HEK293 (cell line): Measurements from ENCODE around the gene FCER2.

Experiments used
- CTCF ChIA-PET: fragments of 350-600 bp; formaldehyde crosslinking; extraction: SDS; loops from one replicate; lab custom pipeline; 2021; ENCODE audit warnings: antibody characterized with exemption; lab: Yijun Ruan, JAX
- POLR2A ChIA-PET: fragments of 300-600 bp; formaldehyde crosslinking; extraction: SDS; loops from one replicate; lab custom pipeline; 2020; ENCODE audit warnings: antibody characterized with exemption, inconsistent platforms; lab: Yijun Ruan, JAX
- H3K27ac ChIP-seq: fragments of 200-500 bp; sonication (Bioruptor generic); 2 replicates; pipeline ENCODE4 v1.5.1; 2014; ENCODE audit warnings: low read depth, low read length, control low read depth, inconsistent platforms; ENCODE audit errors: extremely low read depth
- H3K36me3 ChIP-seq, 2 experiments: fragments of 200-500 bp in 1 of 2; sonication (Bioruptor generic) in 1 of 2; 1 replicate in 1 of 2; 2 replicates in 1 of 2; pipeline ENCODE4 v1.5.1; 2014 to 2017; ENCODE audit warnings: inconsistent platforms in 2 of 2, low read length in 2 of 2; ENCODE audit not compliant: control insufficient read depth in 2 of 2, insufficient read depth in 1 of 2
- H3K4me1 ChIP-seq: fragments of 200-500 bp; sonication (Bioruptor generic); 2 replicates; pipeline ENCODE4 v1.5.1; 2014; ENCODE audit warnings: mild to moderate bottlenecking, low read length, inconsistent platforms; ENCODE audit not compliant: control insufficient read depth, insufficient read depth
- H3K4me3 ChIP-seq: 2 replicates; pipeline ENCODE4 v1.5.1; 2011; ENCODE audit warnings: low read depth, mild to moderate bottlenecking, control low read depth, low read length, moderate library complexity
- H3K9me3 ChIP-seq: fragments of 200-500 bp; sonication (Bioruptor generic); 2 replicates; pipeline ENCODE4 v1.5.1; 2014; ENCODE audit warnings: low read depth, low read length, inconsistent platforms; ENCODE audit not compliant: control insufficient read depth, insufficient read depth
- AEBP2 ChIP-seq: fragments of 450-650 bp; formaldehyde crosslinking; IDR thresholded peaks from 2 replicates; pipeline ENCODE4 v1.5.1; 2016; ENCODE audit warnings: missing biosample characterization, missing genetic modification characterization, borderline replicate concordance
- ATF2 ChIP-seq: fragments of 450-650 bp; formaldehyde crosslinking; IDR thresholded peaks from 2 replicates; pipeline ENCODE4 v1.5.1; 2016; ENCODE audit warnings: missing biosample characterization, missing genetic modification characterization, low read depth
- GLI4 ChIP-seq: fragments of 450-650 bp; formaldehyde crosslinking; IDR thresholded peaks from 2 replicates; pipeline ENCODE4 v1.5.1; 2016; ENCODE audit warnings: missing biosample characterization, missing genetic modification characterization
- KLF9 ChIP-seq: fragments of 450-650 bp; formaldehyde crosslinking; IDR thresholded peaks from 2 replicates; pipeline ENCODE4 v1.5.1; 2016; ENCODE audit warnings: missing biosample characterization, missing genetic modification characterization, low read depth
- SP3 ChIP-seq: fragments of 450-650 bp; formaldehyde crosslinking; IDR thresholded peaks from 2 replicates; pipeline ENCODE4 v1.5.1; 2016; ENCODE audit warnings: missing biosample characterization, missing genetic modification characterization
- TCF7L2 ChIP-seq: IDR thresholded peaks from 2 replicates; pipeline ENCODE4 v1.6.1; 2011; ENCODE audit warnings: low read depth, mild to moderate bottlenecking, inconsistent platforms, low read length, moderate library complexity, borderline replicate concordance
- ZEB2 ChIP-seq: fragments of 450-650 bp; formaldehyde crosslinking; IDR thresholded peaks from 2 replicates; pipeline ENCODE4 v1.5.1; 2016; ENCODE audit warnings: missing biosample characterization, missing genetic modification characterization
- ZFP37 ChIP-seq: fragments of 450-650 bp; formaldehyde crosslinking; IDR thresholded peaks from 2 replicates; pipeline ENCODE4 v1.5.1; 2016; ENCODE audit warnings: missing biosample characterization, missing genetic modification characterization
- ZNF10 ChIP-seq: fragments of 450-650 bp; formaldehyde crosslinking; IDR thresholded peaks from 2 replicates; pipeline ENCODE4 v1.5.1; 2017; ENCODE audit warnings: missing biosample characterization, missing genetic modification characterization
- ZNF148 ChIP-seq: fragments of 450-650 bp; formaldehyde crosslinking; IDR thresholded peaks from 2 replicates; pipeline ENCODE4 v1.5.0; 2017; ENCODE audit warnings: missing biosample characterization, missing genetic modification characterization, borderline replicate concordance
- ZNF169 ChIP-seq: fragments of 450-650 bp; formaldehyde crosslinking; IDR thresholded peaks from 2 replicates; pipeline ENCODE4 v1.5.1; 2016; ENCODE audit warnings: missing biosample characterization, missing genetic modification characterization
- ZNF202 ChIP-seq: fragments of 450-650 bp; formaldehyde crosslinking; IDR thresholded peaks from 2 replicates; pipeline ENCODE4 v1.5.1; 2016; ENCODE audit warnings: missing biosample characterization, missing genetic modification characterization, borderline replicate concordance
- ZNF248 ChIP-seq: fragments of 450-650 bp; formaldehyde crosslinking; IDR thresholded peaks from 2 replicates; pipeline ENCODE4 v1.5.1; 2017; ENCODE audit warnings: missing biosample characterization, missing genetic modification characterization
- ZNF350 ChIP-seq: fragments of 450-650 bp; formaldehyde crosslinking; IDR thresholded peaks from 2 replicates; pipeline ENCODE4 v1.5.0; 2017; ENCODE audit warnings: missing biosample characterization, mild to moderate bottlenecking, missing genetic modification characterization
- ZNF354C ChIP-seq: fragments of 450-650 bp; formaldehyde crosslinking; IDR thresholded peaks from 2 replicates; pipeline ENCODE4 v1.5.1; 2016; ENCODE audit warnings: missing biosample characterization, missing genetic modification characterization, low read depth, borderline replicate concordance
- ZNF433 ChIP-seq: fragments of 450-650 bp; formaldehyde crosslinking; IDR thresholded peaks from 2 replicates; pipeline ENCODE4 v1.5.1; 2016; ENCODE audit warnings: missing biosample characterization, missing genetic modification characterization, low read depth
- ZNF473 ChIP-seq: fragments of 450-650 bp; formaldehyde crosslinking; IDR thresholded peaks from 2 replicates; pipeline ENCODE4 v1.5.1; 2017; ENCODE audit warnings: missing biosample characterization, missing genetic modification characterization
- ZNF544 ChIP-seq: fragments of 450-650 bp; formaldehyde crosslinking; IDR thresholded peaks from 2 replicates; pipeline ENCODE4 v1.5.0; 2017; ENCODE audit warnings: missing biosample characterization, missing genetic modification characterization
- ZNF571 ChIP-seq: fragments of 450-650 bp; formaldehyde crosslinking; IDR thresholded peaks from 2 replicates; pipeline ENCODE4 v1.5.0; 2017; ENCODE audit warnings: missing biosample characterization, missing genetic modification characterization
- ZNF585B ChIP-seq: fragments of 450-650 bp; formaldehyde crosslinking; IDR thresholded peaks from 2 replicates; pipeline ENCODE4 v1.5.1; 2016; ENCODE audit warnings: missing biosample characterization, missing genetic modification characterization
- ZNF785 ChIP-seq: fragments of 450-650 bp; formaldehyde crosslinking; IDR thresholded peaks from 2 replicates; pipeline ENCODE4 v1.5.1; 2016; ENCODE audit warnings: missing biosample characterization, missing genetic modification characterization
- TF ChIP-seq, protein P1 (sequence below): fragments of 450-650 bp; formaldehyde crosslinking; IDR thresholded peaks from 2 replicates; pipeline ENCODE4 v1.5.1; 2016; ENCODE audit warnings: missing biosample characterization, missing genetic modification characterization
- TF ChIP-seq, protein P2 (sequence below): fragments of 450-650 bp; formaldehyde crosslinking; IDR thresholded peaks from 2 replicates; pipeline ENCODE4 v1.5.1; 2016; ENCODE audit warnings: missing biosample characterization, missing genetic modification characterization, borderline replicate concordance

Gene FCER2

GRCh38 chr19:7694499-7694898 is 7.4 kb downstream of the FCER2 start (continued):
- no peak for TF ChIP-seq ZNF350 (tag by site-specific recombination)
- TF ChIP-seq ZNF202 = no peak
- no peak for TF ChIP-seq ZNF785 (tag by site-specific recombination)
- TF ChIP-seq, protein P1, sequence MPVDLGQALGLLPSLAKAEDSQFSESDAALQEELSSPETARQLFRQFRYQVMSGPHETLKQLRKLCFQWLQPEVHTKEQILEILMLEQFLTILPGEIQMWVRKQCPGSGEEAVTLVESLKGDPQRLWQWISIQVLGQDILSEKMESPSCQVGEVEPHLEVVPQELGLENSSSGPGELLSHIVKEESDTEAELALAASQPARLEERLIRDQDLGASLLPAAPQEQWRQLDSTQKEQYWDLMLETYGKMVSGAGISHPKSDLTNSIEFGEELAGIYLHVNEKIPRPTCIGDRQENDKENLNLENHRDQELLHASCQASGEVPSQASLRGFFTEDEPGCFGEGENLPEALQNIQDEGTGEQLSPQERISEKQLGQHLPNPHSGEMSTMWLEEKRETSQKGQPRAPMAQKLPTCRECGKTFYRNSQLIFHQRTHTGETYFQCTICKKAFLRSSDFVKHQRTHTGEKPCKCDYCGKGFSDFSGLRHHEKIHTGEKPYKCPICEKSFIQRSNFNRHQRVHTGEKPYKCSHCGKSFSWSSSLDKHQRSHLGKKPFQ (tag by site-specific recombination) = no peak

- no peaks in the 10 kb centered on the region for H3K36me3 ChIP-seq
- ChIA-PET POLR2A (no interaction called here), CTCF (no interaction called here)
Observed at GRCh38 chr19:7692417-7693088, 9.4 kb downstream of the FCER2 start.

GRCh38 chr19:7691497-7691896 is 10.4 kb downstream of the FCER2 start:
- Histone ChIP-seq H3K4me3 (no peak overlapping the region), H3K36me3 (no peaks in the 10 kb centered on the region), H3K27ac (no peak overlapping the region), H3K9me3 (no peaks in the 10 kb centered on the region), H3K4me1 (no peaks in the 10 kb centered on the region)
- ChIA-PET CTCF (interaction anchor here (1.3 kb wide), 1 partner anchor 11 kb away, joined by 3 read pairs; the partner anchor contains the start of gene TRAPPC5), POLR2A (no interaction called here)
- TF ChIP-seq KLF9 (tag by site-specific recombination) (no peak), ZNF433 (no peak), ZNF148 (tag by site-specific recombination) (no peak), ZNF248 (tag by site-specific recombination) (0 out of 2 replicates have a peak, but pooled peaks have one; percentile 26), ZNF169 (tag by site-specific recombination) (0 out of 2 replicates have a peak, but pooled peaks have one; percentile 54), ZNF10 (tag by site-specific recombination) (no peak), ATF2 (tag by site-specific recombination) (peak; percentile 89), GLI4 (tag by site-specific recombination) (no peak), ZEB2 (tag by site-specific recombination) (no peak), TCF7L2 (no peak), ZNF585B (tag by site-specific recombination) (no peak)

More at GRCh38 chr19:7692417-7693088, 9.4 kb downstream of the FCER2 start:
- H3K4me3 ChIP-seq = no peak overlapping the region
- no peak for TF ChIP-seq SP3
- TF ChIP-seq, protein P2, sequence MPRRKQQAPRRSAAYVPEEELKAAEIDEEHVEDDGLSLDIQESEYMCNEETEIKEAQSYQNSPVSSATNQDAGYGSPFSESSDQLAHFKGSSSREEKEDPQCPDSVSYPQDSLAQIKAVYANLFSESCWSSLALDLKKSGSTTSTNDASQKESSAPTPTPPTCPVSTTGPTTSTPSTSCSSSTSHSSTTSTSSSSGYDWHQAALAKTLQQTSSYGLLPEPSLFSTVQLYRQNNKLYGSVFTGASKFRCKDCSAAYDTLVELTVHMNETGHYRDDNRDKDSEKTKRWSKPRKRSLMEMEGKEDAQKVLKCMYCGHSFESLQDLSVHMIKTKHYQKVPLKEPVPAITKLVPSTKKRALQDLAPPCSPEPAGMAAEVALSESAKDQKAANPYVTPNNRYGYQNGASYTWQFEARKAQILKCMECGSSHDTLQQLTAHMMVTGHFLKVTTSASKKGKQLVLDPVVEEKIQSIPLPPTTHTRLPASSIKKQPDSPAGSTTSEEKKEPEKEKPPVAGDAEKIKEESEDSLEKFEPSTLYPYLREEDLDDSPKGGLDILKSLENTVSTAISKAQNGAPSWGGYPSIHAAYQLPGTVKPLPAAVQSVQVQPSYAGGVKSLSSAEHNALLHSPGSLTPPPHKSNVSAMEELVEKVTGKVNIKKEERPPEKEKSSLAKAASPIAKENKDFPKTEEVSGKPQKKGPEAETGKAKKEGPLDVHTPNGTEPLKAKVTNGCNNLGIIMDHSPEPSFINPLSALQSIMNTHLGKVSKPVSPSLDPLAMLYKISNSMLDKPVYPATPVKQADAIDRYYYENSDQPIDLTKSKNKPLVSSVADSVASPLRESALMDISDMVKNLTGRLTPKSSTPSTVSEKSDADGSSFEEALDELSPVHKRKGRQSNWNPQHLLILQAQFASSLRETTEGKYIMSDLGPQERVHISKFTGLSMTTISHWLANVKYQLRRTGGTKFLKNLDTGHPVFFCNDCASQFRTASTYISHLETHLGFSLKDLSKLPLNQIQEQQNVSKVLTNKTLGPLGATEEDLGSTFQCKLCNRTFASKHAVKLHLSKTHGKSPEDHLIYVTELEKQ (tag by site-specific recombination) = no peak
- no peak for TF ChIP-seq AEBP2 (tag by site-specific recombination)
- 0 out of 2 replicates have a peak, but pooled peaks have one; percentile 27 for TF ChIP-seq ZNF473
- no peak for TF ChIP-seq ZFP37 (tag by site-specific recombination)
- no peak for TF ChIP-seq ZNF544 (tag by site-specific recombination)
- no peak for TF ChIP-seq ZNF354C (tag by site-specific recombination)
- TF ChIP-seq ZNF571 (tag by site-specific recombination) = no peak
- TF ChIP-seq, all 188 proteins: peak for 1
- Histone ChIP-seq H3K27ac (no peak overlapping the region), H3K4me1 (no peaks in the 10 kb centered on the region), H3K9me3 (no peaks in the 10 kb centered on the region)
